ENCODE measurements around the gene COL25A1.

- TF ChIP-seq EZH2 (IDR thresholded peaks at IDR 0.05) = no peak
- TF ChIP-seq POLR2AphosphoS5 (IDR thresholded peaks at IDR 0.05; ENCODE audit: borderline replicate concordance, low read depth, low read length) = no peak
- no peak for TF ChIP-seq FOXP2 (optimal IDR thresholded peaks at IDR 0.05; ENCODE audit: control extremely low read depth, extremely low read length, insufficient read depth)
These were observed 506.7 kb downstream of the COL25A1 start for GRCh38 chr4:108795733-108796132.
